Neural progenitor cell (in vitro differentiated cells): ENCODE data around the gene STIM1. TPM values are rescaled to one million over a fixed set of nuclear protein-coding genes. Genes with fewer than 3 reads are reported as not detected.
"Not testable (repeated sequence)": the region's sequence is repeated elsewhere in the genome, so short reads cannot be mapped to it uniquely, and the experiment has no call there.

ENCODE experiments used
- DNase-seq: peaks from one replicate; pipeline ENCODE4 v3.0.0-alpha.2; 2016; ENCODE audit warnings: low spot score
- H2AFZ ChIP-seq: fragments of 200-600 bp; sonication (generic); replicated peaks from 2 replicates; pipeline ENCODE4 v1.6.1; 2016; ENCODE audit warnings: antibody characterized with exemption
- H3F3A ChIP-seq: fragments of 200-600 bp; sonication (generic); 2 replicates; pipeline ENCODE4 v1.6.1; 2016; ENCODE audit warnings: antibody characterized with exemption, low read depth
- H3K27ac ChIP-seq: fragments of 200-600 bp; sonication (generic); 2 replicates; pipeline ENCODE4 v1.5.1; 2016; ENCODE audit warnings: mild to moderate bottlenecking
- H3K27me3 ChIP-seq: fragments of 200-600 bp; sonication (generic); 2 replicates; pipeline ENCODE4 v1.6.1; 2016; ENCODE audit warnings: mild to moderate bottlenecking, moderate library complexity
- H3K36me3 ChIP-seq: fragments of 200-600 bp; sonication (generic); 2 replicates; pipeline ENCODE4 v1.5.1; 2016
- H3K4me1 ChIP-seq: fragments of 200-600 bp; sonication (generic); 2 replicates; pipeline ENCODE4 v1.6.1; 2016; ENCODE audit warnings: mixed run types
- H3K4me2 ChIP-seq: fragments of 200-600 bp; sonication (generic); 2 replicates; pipeline ENCODE4 v1.6.1; 2016
- H3K4me3 ChIP-seq: fragments of 200-600 bp; sonication (generic); 2 replicates; pipeline ENCODE4 v1.5.1; 2016
- H3K79me2 ChIP-seq: fragments of 200-600 bp; sonication (generic); 2 replicates; pipeline ENCODE4 v1.6.1; 2016; ENCODE audit warnings: low read depth
- H3K9ac ChIP-seq: fragments of 200-600 bp; sonication (generic); 2 replicates; pipeline ENCODE4 v1.6.1; 2016
- H3K9me3 ChIP-seq: fragments of 200-600 bp; sonication (generic); 2 replicates; pipeline ENCODE4 v1.5.1; 2016; ENCODE audit warnings: low read depth
- H4K20me1 ChIP-seq: fragments of 200-600 bp; sonication (generic); 2 replicates; pipeline ENCODE4 v1.6.1; 2016; ENCODE audit warnings: low read depth
- H3K27ac Mint-ChIP-seq: 3 replicates; pipeline ENCODE4 v1.8.0; 2021; ENCODE audit warnings: mixed read lengths
- H3K27me3 Mint-ChIP-seq: 2 replicates; pipeline ENCODE4 v1.8.0; 2022; ENCODE audit warnings: low read depth, mild to moderate bottlenecking, inconsistent platforms, moderate library complexity, mixed read lengths; ENCODE audit not compliant: insufficient read depth
- H3K36me3 Mint-ChIP-seq: 3 replicates; pipeline ENCODE4 v1.8.0; 2021; ENCODE audit warnings: mixed read lengths
- H3K4me1 Mint-ChIP-seq: 3 replicates; pipeline ENCODE4 v1.8.0; 2021; ENCODE audit warnings: mixed read lengths
- H3K4me3 Mint-ChIP-seq: 3 replicates; pipeline ENCODE4 v1.8.0; 2021; ENCODE audit warnings: mild to moderate bottlenecking, moderate library complexity, mixed read lengths
- H3K9me3 Mint-ChIP-seq: 3 replicates; pipeline ENCODE4 v1.8.0; 2020; ENCODE audit warnings: mixed read lengths
- EZH2 ChIP-seq: fragments of 200-600 bp; sonication (generic); IDR thresholded peaks from 2 replicates; pipeline ENCODE4 v1.6.1; 2017; ENCODE audit warnings: antibody characterized with exemption, mild to moderate bottlenecking, moderate library complexity
- EZH2phosphoT487 ChIP-seq: fragments of 200-600 bp; sonication (generic); IDR thresholded peaks from 2 replicates; pipeline ENCODE4 v1.6.1; 2017; ENCODE audit warnings: antibody characterized with exemption
- total RNA-seq: library from RNA; depleted of rRNA; stranded (reverse); fragments of >200 nt; gene quantifications from 2 replicates; pipeline ENCODE4 v1.2.3, GENCODE V29; 2015; ENCODE audit warnings: low replicate concordance
- TF ChIP-seq, protein P1 (sequence below): fragments of 200-600 bp; sonication (generic); IDR thresholded peaks from 2 replicates; pipeline ENCODE4 v1.5.1; 2017; ENCODE audit warnings: antibody characterized with exemption, mild to moderate bottlenecking

STIM1 gene
- total RNA-seq, 1 donor from 2014 or later = 18.9 TPM

DNA sequence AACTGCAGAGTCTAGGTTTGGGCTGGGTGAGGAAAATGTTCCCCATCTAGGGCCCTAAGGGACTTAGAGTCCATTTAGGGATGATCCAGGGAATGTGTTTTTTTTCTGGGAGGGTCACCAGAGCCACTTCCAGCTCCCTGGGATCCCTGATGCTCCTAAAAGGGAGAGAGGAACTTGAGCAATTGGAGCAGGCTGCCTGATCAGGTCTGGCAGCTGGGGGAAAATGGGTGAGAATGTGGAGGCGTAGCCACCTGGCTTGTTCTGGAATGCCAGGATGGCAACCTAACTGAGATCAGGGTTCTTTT lies 45.9 kb upstream of the STIM1 start:
- Histone ChIP-seq H3K9ac (no peak overlapping the region), H3K27ac (no peak overlapping the region), H3K36me3 (no peaks in the 10 kb centered on the region), H3K9me3 (no peaks in the 10 kb centered on the region), H4K20me1 (no peaks in the 10 kb centered on the region), H3K4me3 (no peak overlapping the region), H3K27me3 (no peaks in the 10 kb centered on the region), H3K79me2 (no peaks in the 10 kb centered on the region), H3F3A (peaks cover 5% of the 10 kb centered on the region), H2AFZ (no peak overlapping the region), H3K4me1 (peaks cover 4% of the 10 kb centered on the region), H3K4me2 (peak overlapping the region; percentile 95)
- Mint-ChIP-seq H3K9me3 (no peaks in the 10 kb centered on the region), H3K27me3 (peaks cover 3% of the 10 kb centered on the region), H3K4me3 (peak overlapping the region; percentile 61), H3K4me1 (peaks cover 13% of the 10 kb centered on the region), H3K27ac (no peak overlapping the region), H3K36me3 (no peaks in the 10 kb centered on the region)
- no peak for TF ChIP-seq EZH2phosphoT487
- no peak for TF ChIP-seq EZH2
- TF ChIP-seq, protein P1, sequence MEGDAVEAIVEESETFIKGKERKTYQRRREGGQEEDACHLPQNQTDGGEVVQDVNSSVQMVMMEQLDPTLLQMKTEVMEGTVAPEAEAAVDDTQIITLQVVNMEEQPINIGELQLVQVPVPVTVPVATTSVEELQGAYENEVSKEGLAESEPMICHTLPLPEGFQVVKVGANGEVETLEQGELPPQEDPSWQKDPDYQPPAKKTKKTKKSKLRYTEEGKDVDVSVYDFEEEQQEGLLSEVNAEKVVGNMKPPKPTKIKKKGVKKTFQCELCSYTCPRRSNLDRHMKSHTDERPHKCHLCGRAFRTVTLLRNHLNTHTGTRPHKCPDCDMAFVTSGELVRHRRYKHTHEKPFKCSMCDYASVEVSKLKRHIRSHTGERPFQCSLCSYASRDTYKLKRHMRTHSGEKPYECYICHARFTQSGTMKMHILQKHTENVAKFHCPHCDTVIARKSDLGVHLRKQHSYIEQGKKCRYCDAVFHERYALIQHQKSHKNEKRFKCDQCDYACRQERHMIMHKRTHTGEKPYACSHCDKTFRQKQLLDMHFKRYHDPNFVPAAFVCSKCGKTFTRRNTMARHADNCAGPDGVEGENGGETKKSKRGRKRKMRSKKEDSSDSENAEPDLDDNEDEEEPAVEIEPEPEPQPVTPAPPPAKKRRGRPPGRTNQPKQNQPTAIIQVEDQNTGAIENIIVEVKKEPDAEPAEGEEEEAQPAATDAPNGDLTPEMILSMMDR = no peak
- DNase-seq = no peak

DNA sequence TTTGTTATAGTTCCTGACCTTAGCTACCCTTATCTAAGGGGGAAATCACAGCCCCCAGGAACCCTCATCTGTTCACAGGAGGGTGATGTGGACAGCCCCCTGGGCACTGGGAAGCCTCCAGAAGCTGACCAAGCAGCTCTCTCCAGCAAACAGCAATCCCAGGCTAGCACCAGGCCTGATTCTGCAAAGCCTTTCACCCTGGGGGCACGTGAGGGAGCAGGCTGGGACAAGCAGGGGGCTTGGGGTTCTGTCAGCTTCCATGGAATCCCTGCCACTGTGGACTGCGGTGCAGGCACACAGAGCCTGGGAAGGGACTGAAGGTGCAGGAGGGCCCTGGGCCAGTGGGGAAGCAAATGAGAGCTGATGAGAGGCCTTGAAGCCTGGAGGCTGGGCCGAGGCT lies 45.0 kb upstream of the STIM1 start:
- no peak overlapping the region for H3K4me2 ChIP-seq
- H4K20me1 ChIP-seq = peaks cover 1% of the 10 kb centered on the region
- peaks cover 4% of the 10 kb centered on the region for H3K4me1 ChIP-seq
- no peak overlapping the region for H3K27ac Mint-ChIP-seq
- H3K79me2 ChIP-seq = no peaks in the 10 kb centered on the region
- H2AFZ ChIP-seq = no peak overlapping the region
- H3K27ac ChIP-seq = no peak overlapping the region
- H3K27me3 ChIP-seq = no peaks in the 10 kb centered on the region
- H3K9me3 ChIP-seq = no peaks in the 10 kb centered on the region
- no peaks in the 10 kb centered on the region for H3K9me3 Mint-ChIP-seq
- no peaks in the 10 kb centered on the region for H3K36me3 Mint-ChIP-seq
- H3K27me3 Mint-ChIP-seq = peaks cover 3% of the 10 kb centered on the region
- peaks cover 5% of the 10 kb centered on the region for H3F3A ChIP-seq
- no peak for DNase-seq
- no peaks in the 10 kb centered on the region for H3K36me3 ChIP-seq
- H3K4me1 Mint-ChIP-seq = peaks cover 13% of the 10 kb centered on the region
- H3K4me3 ChIP-seq = no peak overlapping the region
- TF ChIP-seq EZH2phosphoT487 = no peak
- TF ChIP-seq, protein P1 = no peak
- TF ChIP-seq EZH2 = no peak
- no peak overlapping the region for H3K4me3 Mint-ChIP-seq
- H3K9ac ChIP-seq = no peak overlapping the region

DNA sequence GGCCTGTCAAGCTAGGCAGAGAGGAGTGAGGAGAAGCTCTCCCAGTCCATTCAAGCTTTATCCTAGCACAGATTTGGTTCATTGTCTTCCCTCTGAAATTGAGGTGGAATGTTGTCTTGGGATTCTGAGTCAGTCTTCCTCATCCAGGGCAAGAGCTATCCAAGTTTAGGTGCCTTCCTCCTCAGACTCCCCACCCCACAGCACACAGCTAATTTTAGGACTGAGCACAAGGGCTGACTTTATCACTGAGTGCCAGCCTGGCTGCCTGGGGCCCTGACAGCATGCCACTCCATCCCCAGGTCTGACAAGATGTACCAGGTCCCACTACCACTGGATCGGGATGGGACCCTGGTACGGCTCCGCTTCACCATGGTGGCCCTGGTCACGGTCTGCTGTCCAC lies 44.5 kb upstream of the STIM1 start:
- no peak overlapping the region for H3K4me3 ChIP-seq
- H2AFZ ChIP-seq = no peak overlapping the region
- H3K4me1 ChIP-seq = peaks cover 4% of the 10 kb centered on the region
- DNase-seq = no peak
- TF ChIP-seq, protein P1 = no peak
- TF ChIP-seq EZH2 = no peak
- TF ChIP-seq EZH2phosphoT487 = no peak
- H3K36me3 ChIP-seq = no peaks in the 10 kb centered on the region
- no peak overlapping the region for H3K4me2 ChIP-seq
- peaks cover 18% of the 10 kb centered on the region for H3K4me1 Mint-ChIP-seq
- peaks cover 5% of the 10 kb centered on the region for H4K20me1 ChIP-seq
- peaks cover 3% of the 10 kb centered on the region for H3K27me3 Mint-ChIP-seq
- H3K36me3 Mint-ChIP-seq = no peaks in the 10 kb centered on the region
- peaks cover 5% of the 10 kb centered on the region for H3F3A ChIP-seq
- H3K79me2 ChIP-seq = no peaks in the 10 kb centered on the region
- H3K9me3 ChIP-seq = no peaks in the 10 kb centered on the region
- no peak overlapping the region for H3K4me3 Mint-ChIP-seq
- H3K27me3 ChIP-seq = no peaks in the 10 kb centered on the region
- H3K27ac ChIP-seq = no peak overlapping the region
- H3K9ac ChIP-seq = no peak overlapping the region
- H3K27ac Mint-ChIP-seq = no peak overlapping the region
- H3K9me3 Mint-ChIP-seq = no peaks in the 10 kb centered on the region

DNA sequence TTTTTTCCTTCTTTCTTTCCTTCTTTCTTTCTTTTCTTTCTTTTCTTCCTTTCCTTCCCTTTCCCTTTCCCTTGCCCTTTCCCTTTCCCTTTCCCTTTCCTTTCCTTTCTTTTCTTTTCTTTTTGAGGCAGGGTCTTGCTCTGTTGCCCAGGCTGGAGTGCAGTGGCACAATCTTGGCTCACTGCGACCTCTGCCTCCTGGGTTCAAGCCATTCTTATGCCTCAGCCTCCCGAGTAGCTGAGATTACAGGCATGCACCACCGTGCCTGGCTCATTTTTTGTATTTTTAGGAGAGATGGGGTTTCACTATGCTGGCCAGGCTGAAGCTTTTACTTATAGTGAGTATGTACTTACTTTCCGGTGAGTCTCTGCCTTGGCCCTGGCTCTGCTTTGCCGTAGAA lies 40.6 kb upstream of the STIM1 start:
- H3K9me3 Mint-ChIP-seq, H3K36me3 Mint-ChIP-seq, H3K79me2 ChIP-seq, H4K20me1 ChIP-seq, H3K27ac Mint-ChIP-seq, H2AFZ ChIP-seq, H3K36me3 ChIP-seq, H3K9me3 ChIP-seq, H3K27me3 Mint-ChIP-seq, H3K4me2 ChIP-seq, H3K27me3 ChIP-seq, H3K4me1 ChIP-seq, DNase-seq, H3K4me1 Mint-ChIP-seq, H3K4me3 ChIP-seq, H3K27ac ChIP-seq, H3K9ac ChIP-seq, H3K4me3 Mint-ChIP-seq, H3F3A ChIP-seq: not testable (repeated sequence)
